ENCODE results near the gene SAMD1. TPM values are rescaled to one million over a fixed set of nuclear protein-coding genes. Genes with fewer than 3 reads are reported as not detected.

SAMD1 gene
- polyA plus RNA-seq, 1 experiment = 9.2 TPM

DNA sequence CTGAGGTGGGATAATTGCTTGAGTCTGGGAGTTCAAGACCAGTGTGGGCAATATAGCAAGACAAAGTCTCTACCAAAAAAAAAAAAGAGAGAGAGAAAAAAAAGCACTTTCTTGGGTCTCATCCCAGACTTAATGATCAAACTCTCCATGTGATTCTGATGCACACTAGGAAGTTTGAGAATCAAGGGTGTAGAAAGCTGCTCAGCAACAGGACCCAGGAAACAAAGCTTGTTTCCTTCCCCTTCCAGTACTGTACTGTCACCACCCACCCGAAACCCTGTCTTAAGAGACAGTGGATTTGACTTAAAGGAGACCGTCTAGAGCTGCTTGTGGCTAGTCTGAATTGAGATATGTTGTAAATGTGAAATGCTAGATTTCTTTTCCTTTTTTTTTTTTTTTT, 12.1 kb downstream of the SAMD1 start:
- POLR2A ChIA-PET = no interaction called here

DNA sequence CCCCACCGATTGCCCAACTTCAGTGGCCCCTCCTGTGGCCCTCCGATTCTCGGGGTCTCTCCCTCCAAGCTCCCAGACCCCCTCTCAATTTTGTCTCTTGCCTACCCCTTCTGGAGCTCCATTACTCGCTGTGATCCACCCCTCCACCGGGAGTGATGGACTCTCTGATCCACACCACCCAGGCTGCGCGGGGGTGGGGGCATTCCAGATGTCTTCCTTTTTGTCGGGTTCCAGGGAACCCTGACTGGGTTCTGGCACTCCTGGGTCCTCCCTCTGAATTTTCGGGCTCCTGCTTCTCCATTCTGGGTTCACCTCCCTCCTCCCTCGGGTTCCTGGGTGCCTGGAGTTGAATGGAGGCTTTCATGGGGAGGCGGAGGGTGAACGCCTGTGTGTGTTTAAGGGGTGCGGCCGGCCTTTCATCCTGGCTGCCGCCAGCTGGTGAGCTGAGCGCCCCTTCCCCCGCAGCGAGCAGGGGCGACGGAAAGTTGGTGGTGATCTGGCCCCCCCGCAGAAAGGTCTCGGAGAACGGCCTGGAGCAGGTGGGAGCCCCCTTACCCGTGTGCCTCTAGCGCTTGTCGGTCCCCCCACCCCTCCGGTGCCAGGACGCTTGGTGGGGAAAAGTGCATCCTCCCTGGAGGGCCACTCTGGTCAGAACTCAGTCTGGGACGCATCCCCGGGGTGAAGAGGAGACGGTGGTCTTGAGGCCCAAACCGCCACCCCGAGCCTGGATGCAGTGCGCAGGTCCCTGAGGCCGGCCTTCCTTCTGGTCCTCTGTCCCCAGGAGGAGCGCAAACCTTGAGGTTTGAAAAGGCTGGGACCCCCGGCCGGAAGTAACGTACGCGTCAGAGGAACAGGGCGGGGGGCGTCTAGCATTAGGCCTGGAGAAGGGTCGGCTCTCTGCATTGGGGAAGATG, 16.4 kb downstream of the SAMD1 start:
- ChIA-PET POLR2A (no interaction called here), CTCF (interaction anchor here (0.6 to 6.0 kb wide), 18 partner anchors 13 to 328 kb away, joined by 3 to 115 read pairs (median 5); partner anchors contain the start of genes ASF1B, DCAF15, IL27RA and NANOS3)
- no peaks in the 10 kb centered on the region for H3K27me3 ChIP-seq (ENCODE audit: control insufficient read depth, insufficient read depth, low read length)
- H3K36me3 ChIP-seq (ENCODE audit: control insufficient read depth, insufficient read depth, low read length) = no peaks in the 10 kb centered on the region
- TF ChIP-seq, protein P1, sequence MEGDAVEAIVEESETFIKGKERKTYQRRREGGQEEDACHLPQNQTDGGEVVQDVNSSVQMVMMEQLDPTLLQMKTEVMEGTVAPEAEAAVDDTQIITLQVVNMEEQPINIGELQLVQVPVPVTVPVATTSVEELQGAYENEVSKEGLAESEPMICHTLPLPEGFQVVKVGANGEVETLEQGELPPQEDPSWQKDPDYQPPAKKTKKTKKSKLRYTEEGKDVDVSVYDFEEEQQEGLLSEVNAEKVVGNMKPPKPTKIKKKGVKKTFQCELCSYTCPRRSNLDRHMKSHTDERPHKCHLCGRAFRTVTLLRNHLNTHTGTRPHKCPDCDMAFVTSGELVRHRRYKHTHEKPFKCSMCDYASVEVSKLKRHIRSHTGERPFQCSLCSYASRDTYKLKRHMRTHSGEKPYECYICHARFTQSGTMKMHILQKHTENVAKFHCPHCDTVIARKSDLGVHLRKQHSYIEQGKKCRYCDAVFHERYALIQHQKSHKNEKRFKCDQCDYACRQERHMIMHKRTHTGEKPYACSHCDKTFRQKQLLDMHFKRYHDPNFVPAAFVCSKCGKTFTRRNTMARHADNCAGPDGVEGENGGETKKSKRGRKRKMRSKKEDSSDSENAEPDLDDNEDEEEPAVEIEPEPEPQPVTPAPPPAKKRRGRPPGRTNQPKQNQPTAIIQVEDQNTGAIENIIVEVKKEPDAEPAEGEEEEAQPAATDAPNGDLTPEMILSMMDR (IDR thresholded peaks at IDR 0.05; ENCODE audit: insufficient read depth, low read depth, low read length) = no peak
- no peak for DNase-seq (ENCODE audit: low read depth)
- peak overlapping the region; percentile 63 for H3K4me3 ChIP-seq (ENCODE audit: low read depth, low read length)

More for the DNA sequence above, 12.1 kb downstream of the SAMD1 start:
- CTCF ChIA-PET = interaction anchor here (0.8 to 1.3 kb wide), 4 partner anchors 9 to 206 kb away, joined by 3 to 5 read pairs (median 3); no protein-coding TSS in a partner anchor
- no peak overlapping the region for H3K4me3 ChIP-seq (ENCODE audit: low read depth, low read length)
- no peaks in the 10 kb centered on the region for H3K27me3 ChIP-seq (ENCODE audit: control insufficient read depth, insufficient read depth, low read length)
- H3K36me3 ChIP-seq (ENCODE audit: control insufficient read depth, insufficient read depth, low read length) = no peaks in the 10 kb centered on the region
- DNase-seq (ENCODE audit: low read depth) = no peak
- TF ChIP-seq, protein P1 (IDR thresholded peaks at IDR 0.05; ENCODE audit: insufficient read depth, low read depth, low read length) = no peak

DNA sequence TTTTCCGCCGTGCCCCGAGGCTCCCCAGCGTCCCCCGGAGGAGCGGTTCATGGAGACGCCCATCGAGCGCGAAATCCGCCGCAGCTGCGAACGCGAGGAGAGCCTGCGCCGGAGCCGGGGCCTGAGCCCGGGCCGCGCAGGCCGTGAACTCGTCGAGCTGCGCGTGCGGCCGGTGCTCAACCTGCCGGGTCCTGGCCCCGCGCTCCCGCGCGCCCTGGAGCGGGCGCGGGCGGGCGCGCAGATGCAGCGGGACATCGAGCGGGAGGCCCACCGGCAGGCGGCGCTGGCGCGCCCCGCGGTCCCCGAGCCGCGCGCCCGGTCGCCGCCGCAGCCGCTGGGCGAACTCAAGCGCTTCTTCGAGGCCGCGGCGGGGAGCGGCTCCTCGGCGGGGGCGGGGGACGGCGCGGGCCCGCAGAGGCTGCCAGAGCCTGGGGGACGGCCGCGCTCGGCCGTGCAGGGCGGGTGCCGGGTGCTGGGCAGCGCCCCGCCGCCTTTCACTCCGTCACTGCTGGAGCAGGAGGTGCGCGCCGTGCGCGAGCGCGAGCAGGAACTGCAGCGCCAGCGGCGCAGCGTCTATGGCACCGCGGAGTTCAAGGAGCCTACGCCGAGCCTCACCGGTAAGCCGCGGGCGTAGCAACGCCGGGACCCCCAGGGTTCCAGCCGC, 17.2 kb downstream of the SAMD1 start:
- Histone ChIP-seq H3K36me3 (ENCODE audit: control insufficient read depth, insufficient read depth, low read length) (no peaks in the 10 kb centered on the region), H3K4me3 (ENCODE audit: low read depth, low read length) (peak overlapping the region; percentile 63), H3K27me3 (ENCODE audit: control insufficient read depth, insufficient read depth, low read length) (no peaks in the 10 kb centered on the region)
- CTCF ChIA-PET = interaction anchor here (0.6 to 6.0 kb wide), 28 partner anchors 9 to 329 kb away, joined by 3 to 115 read pairs (median 4); partner anchors contain the start of genes ASF1B, DCAF15, IL27RA and NANOS3
- no peak for DNase-seq (ENCODE audit: low read depth)
- TF ChIP-seq, protein P1 (IDR thresholded peaks at IDR 0.05; ENCODE audit: insufficient read depth, low read depth, low read length) = peak; percentile 16
- POLR2A ChIA-PET = no interaction called here

DNA sequence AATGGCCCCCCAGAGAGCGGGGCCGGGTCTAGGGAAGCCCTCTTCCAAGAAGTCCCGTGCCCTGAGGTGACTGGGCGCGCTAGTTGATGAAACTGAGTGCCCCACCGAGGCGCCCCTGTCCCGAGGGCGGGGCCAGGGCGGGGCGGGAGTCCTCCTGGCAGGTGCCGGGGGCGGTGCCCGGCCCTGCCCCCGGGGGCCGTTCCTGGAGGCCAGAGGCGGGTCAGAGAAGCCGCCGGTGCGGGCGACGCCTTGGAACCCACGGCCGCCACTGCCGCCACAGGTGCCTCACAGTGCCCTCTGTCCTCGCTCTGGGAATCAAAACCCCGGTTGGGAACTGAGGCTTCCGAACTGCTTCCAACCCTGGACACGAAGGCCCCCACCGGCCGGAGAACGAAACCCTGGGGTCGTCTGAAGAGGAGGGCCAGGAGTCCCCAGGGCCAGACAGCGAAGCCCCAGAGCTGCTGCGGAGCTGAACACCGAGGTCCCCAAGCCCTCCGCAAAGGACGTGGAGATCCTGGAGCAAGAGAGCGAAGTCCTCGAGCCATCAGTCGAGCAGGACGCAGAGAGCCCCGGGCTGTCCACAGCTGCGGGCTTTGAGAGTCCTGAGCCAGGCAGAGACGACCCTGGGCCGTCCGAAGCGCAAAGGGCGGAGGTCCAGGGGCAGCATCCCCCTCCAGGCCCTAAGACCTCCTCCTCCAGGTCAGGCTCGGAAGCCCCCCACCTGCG, 17.9 kb downstream of the SAMD1 start, which contains the start of gene MISP3:
Gene MISP3 (plus strand): TSS at position 252 of the 726 bp plus-strand sequence. CDS start 524 bp downstream, outside the sequence.
- TF ChIP-seq, protein P1 (IDR thresholded peaks at IDR 0.05; ENCODE audit: insufficient read depth, low read depth, low read length) = peak; percentile 18; the same call in 1 of the 2 replicates
- POLR2A ChIA-PET = no interaction called here
- CTCF ChIA-PET = interaction anchor here (0.6 to 6.0 kb wide), 40 partner anchors 7 to 494 kb away, joined by 3 to 115 read pairs (median 4); partner anchors contain the start of genes ASF1B, C19orf53, DCAF15 and NANOS3
- H3K27me3 ChIP-seq (ENCODE audit: control insufficient read depth, insufficient read depth, low read length) = no peaks in the 10 kb centered on the region
- no peaks in the 10 kb centered on the region for H3K36me3 ChIP-seq (ENCODE audit: control insufficient read depth, insufficient read depth, low read length)
- H3K4me3 ChIP-seq (ENCODE audit: low read depth, low read length) = peak within 1 kb of the TSS; percentile 63
- no peak for DNase-seq (ENCODE audit: low read depth)
